Mammary epithelial cell (primary cell): ENCODE measurements around the gene TTC1.

Source experiments
- EZH2 ChIP-seq: IDR thresholded peaks from 2 replicates; pipeline ENCODE4 v1.6.1; 2012; ENCODE audit warnings: low read length, inconsistent platforms, borderline replicate concordance
- TF ChIP-seq, protein P1 (sequence below), 2 donors: IDR thresholded peaks in 1 of 2; conservative IDR thresholded peaks in 1 of 2; 2 replicates each; pipeline ENCODE4 v1.5.1; 2011 to 2012; ENCODE audit warnings: inconsistent platforms in 2 of 2, low read length in 2 of 2, mild to moderate bottlenecking in 2 of 2, control low read depth in 1 of 2, low read depth in 1 of 2; ENCODE audit not compliant: insufficient read depth in 1 of 2; ENCODE audit errors: extremely low read depth in 1 of 2

DNA sequence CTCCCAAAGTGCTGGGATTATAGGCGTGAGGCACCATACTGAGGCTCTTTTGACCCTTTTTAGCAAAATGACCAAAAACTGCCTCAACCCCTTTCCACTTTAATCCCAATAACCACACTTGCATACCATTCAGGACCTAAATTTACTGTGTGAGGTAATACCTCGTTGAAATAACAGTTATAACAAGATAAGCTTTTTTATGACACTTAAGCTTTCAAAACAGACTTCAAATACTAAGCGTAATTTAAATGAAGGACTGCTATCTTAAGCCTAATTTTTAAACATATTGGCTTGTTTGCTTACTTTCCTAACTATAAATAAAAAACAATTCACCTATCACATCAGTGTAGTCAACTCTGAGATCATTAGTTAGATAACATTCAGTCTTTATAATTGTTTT is 72.6 kb downstream of the TTC1 start:
- no peak for TF ChIP-seq EZH2
- TF ChIP-seq, protein P1, sequence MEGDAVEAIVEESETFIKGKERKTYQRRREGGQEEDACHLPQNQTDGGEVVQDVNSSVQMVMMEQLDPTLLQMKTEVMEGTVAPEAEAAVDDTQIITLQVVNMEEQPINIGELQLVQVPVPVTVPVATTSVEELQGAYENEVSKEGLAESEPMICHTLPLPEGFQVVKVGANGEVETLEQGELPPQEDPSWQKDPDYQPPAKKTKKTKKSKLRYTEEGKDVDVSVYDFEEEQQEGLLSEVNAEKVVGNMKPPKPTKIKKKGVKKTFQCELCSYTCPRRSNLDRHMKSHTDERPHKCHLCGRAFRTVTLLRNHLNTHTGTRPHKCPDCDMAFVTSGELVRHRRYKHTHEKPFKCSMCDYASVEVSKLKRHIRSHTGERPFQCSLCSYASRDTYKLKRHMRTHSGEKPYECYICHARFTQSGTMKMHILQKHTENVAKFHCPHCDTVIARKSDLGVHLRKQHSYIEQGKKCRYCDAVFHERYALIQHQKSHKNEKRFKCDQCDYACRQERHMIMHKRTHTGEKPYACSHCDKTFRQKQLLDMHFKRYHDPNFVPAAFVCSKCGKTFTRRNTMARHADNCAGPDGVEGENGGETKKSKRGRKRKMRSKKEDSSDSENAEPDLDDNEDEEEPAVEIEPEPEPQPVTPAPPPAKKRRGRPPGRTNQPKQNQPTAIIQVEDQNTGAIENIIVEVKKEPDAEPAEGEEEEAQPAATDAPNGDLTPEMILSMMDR (conservative IDR thresholded peaks at IDR 0.05 in 1 of 2, IDR thresholded peaks at IDR 0.05 in 1 of 2; ENCODE audit: extremely low read depth in 1 of 2, insufficient read depth in 1 of 2, low read depth in 1 of 2, low read length in 2 of 2) = no peak
